DMS79 (cell line): ENCODE results near the gene RGS12.
"Not testable (repeated sequence)": the region's sequence is repeated elsewhere in the genome, so short reads cannot be mapped to it uniquely, and the experiment has no call there.

Source experiments
- DNase-seq: peaks from one replicate; lab custom pipeline; 2025; lab: John Stamatoyannopoulos, UW

RGS12 gene

DNA sequence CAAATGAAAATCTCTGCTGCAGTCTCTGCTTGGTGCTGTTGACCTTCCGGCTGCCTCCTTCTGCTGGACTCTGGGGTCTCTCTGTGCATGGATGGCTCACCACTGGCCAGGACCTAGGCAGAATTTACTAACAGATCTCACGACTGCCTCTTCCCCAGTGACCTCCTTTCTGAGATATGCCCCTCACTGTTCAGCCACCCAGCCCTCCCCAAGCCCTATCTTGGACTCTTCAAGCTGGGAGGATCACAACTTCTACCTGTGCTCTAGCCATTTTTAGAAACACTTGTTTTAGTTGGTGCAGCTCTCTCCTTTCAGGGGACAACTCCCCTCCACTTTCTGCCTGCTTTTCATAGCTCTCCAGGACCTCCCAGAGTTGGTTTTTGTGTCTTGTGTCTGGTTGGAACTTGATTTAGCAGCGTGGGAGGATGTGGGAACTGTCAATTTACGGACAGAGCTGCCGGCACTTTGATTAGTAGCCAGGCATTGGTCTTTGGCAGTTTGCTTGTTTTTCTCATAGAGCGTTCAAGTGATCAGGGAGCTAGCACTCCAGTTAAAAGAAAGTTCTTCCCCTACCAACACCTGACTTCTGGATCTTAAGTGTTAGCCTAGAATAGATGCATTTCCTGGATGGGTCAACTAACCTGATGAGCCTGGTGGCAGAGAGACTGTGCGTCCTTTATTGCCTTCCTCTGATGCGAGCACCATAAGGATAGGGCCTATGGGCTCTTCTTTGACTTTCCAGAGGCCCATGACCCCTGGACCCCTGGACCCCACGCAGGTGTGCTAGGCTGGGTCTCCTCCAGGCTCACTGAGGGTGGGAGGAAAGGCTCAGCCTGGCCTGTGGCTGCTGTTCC lies 6.5 kb downstream of the RGS12 start:
- no peak for DNase-seq

GRCh38 chr4:3299976-3300671 lies 7.3 kb downstream of the RGS12 start:
- no peak for DNase-seq

DNA sequence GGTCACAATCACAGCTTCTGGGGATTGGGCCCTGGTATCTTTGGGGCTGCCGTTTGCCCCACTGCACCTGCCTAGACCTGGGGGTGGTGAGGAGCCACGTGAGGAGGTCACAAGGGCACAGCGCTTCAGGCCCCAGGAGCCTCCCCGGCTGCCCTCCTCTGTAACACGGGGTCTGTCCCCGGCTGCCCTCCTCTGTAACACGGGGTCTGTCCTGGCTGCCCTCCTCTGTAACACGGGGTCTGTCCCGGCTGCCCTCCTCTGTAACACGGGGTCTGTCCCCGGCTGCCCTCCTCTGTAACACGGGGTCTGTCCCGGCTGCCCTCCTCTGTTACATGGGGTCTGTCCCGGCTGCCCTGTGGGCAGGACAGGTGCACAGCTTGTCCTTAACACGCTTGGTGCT lies 8.1 kb downstream of the RGS12 start:
- DNase-seq = not testable (repeated sequence)

DNA sequence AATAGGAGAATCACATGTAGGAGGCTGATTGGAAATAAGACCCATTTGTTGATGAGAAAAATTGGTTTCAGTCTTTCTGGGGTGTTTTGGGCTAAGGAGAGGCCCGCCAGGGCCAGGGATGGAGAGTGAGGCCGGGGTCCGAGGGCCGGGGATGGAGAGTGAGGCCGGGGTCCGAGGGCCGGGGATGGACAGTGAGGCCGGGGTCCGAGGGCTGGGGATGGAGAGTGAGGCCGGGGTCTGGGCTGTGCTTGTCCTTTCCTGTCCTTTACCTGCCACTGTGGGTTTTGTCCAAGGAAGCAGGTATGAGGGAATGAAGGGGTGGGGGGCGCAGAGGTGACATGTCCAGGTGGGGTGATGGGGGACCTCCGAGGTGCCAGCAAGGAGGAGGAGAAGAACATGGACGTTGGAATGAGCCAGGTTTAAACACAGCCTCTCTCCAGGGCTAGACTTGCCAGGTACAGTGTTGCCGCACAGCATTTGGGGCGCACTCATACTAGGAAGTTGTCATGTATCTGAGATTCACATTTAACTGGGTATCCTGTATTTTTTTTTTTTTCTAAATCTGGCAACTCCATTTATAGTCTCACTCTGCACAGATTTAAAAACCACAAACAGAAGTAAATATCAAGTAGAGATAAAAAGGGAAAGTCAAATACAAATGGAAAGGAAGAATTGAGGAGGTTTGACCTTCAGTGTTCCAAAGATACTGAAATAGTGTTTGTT lies 8.8 kb downstream of the RGS12 start:
- no peak for DNase-seq

DNA sequence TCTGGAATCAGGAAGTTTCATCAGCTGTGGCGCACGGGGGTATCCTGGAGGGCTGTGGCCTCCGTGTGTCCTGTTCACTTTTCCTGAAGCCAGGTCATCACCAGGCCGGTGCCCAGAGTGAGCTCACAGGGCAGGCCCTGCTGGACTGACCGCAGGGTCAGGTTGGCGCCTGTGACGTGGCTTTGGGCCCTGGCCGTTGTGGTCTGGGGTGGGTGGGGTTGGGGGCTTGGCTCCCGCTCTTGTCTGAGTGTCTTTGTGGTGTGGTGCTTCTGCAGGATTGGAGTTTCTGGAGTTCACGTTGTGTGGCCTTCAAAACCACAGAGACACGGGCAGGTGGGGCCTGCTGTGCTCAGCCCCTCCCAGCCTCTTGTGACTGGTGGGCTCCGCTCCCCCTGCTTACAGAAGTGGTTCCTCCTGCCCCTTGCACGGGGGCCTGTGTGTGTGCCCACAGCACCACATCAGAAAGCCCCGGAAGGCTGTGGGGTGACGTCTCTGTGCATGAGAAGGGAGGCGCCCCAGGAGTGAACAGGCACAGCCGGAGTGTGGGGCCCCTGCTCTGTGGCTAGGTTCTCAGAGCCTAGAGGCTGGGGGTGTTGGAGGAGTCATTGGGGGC lies 9.5 kb downstream of the RGS12 start:
- DNase-seq = no peak

- DNase-seq = no peak
Observed at GRCh38 chr4:3302786-3303564, 10.2 kb downstream of the RGS12 start.

DNA sequence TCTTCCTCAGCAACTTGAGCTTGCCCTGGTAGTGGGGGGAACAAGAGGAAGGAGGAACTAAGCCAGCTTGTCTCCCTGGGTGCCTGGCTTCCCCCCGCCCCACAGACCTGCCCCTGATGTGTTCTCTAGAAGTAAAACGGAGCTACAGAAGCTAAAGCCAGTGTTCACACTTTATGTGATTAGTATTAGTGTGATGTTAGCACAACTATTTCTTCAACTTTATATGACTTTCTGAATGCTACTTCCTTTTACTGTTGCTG lies 10.7 kb downstream of the RGS12 start:
- DNase-seq = no peak

GRCh38 chr4:3303923-3304710 lies 11.3 kb downstream of the RGS12 start:
- DNase-seq = no peak

DNA sequence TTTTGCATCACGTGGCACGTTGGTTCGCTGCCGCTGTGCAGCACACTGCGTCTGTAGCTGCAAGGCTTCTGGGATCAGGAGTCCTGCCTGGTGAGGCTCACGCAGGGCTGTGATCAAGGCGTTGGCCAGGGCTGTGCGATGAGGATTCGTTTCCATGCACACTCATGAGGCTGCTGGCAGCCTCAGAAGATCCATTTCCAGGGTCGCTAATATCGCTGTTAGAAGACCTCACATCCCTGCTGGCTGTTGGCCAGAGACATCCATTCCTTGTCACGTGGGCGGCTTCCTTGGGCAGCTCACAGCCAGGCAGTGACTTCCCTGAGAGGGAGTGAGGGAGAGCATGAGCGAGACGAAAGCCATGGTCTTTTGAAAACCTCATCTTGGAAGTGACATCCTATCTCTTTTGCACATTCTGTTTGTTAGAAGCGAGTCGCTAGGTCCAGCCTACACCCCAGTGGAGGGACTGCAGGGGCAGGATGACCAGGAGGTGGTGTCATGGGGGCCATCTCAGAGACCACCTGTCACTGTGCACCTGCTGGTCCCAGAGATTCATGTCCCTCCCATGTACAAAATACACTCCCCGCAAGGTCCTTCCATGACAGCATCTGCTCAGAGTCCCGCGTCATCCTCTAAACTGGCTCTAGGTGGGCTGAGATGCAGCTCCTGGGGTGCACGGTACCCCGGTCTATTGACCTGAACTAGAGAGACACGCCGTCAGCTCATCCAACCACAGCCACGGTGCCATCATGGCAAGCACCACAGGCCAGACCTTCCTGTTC lies 12.2 kb downstream of the RGS12 start:
- DNase-seq = no peak

DNA sequence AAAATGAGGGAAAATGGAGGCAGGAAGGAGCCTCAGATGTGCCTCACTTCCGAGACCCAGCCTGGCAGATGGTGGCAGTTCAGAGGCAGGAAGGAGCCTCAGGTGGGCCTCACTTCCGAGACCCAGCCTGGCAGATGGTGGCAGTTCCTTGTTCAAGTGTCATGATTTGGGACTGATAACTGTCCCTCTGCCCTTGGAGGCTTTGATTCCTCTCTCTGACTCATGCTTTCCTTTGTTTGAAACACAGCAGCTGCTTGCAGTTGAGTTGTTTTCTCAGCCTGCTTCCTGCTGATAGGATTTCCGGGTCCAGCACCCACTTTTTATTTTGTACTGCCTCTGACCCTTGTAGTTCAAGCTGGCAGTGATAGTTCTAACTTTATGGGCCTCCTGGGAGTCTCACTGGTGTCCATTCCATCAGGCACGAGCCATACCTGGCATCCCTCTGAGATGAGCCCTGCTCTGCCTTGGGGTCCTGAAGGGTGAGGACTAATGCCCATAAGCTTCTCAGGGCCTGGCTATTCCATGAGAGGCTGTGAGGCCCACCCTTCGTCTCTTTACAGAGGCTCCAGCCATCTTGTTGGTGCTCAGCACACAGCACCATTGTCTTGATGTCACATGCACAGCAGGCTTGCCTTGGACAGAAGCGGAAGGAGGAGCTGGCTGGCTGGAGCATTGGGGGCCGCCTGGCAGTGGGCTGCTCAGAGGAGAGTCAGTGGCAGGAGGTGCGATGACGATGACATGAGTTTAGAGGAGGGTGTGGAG lies 13.0 kb downstream of the RGS12 start:
- no peak for DNase-seq

GRCh38 chr4:3306450-3306849 lies 13.6 kb downstream of the RGS12 start:
- no peak for DNase-seq

DNA sequence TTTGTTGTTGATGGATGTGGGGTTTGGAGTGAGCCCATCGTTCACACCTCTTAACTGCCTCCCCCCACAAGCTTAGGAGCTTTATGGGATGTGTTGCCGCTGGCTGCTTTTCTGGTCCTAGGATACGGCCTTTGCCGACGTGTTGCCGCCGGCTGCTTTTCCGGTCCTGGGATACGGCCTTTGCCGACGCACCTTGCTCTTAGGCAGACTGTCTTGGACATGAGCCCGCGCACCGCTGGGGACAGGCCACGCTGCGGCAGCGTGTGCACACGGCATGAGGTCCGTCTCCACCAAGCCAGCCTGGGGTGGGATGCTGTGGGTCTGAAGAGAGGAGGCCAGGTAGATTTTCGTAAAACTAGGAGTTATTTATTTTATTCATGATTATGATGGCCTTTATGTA lies 14.2 kb downstream of the RGS12 start:
- DNase-seq = no peak

- no peak for DNase-seq
Observed at GRCh38 chr4:3307486-3307885, 14.7 kb downstream of the RGS12 start.

- DNase-seq = no peak
Observed at GRCh38 chr4:3307891-3308575, 15.2 kb downstream of the RGS12 start.

DNA sequence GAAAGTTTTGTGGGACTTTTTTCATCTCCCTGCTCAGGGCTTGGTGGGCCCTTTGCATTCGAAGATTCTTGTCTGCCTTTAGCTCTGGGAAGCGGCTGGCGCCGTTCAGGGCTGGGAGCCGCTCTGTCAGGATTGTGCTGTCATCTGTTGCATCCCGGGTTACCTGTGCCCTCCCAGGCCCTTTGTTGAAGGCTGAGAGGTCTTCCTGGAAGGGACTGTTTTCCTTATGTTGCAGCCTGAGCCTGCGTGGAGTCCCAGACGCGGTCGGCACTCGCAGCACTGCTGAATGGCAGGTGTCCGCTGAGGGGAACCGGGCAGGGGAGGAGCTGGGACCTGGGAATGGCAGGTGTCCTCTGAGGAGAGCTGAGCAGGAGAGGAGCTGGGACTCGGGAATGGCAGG lies 15.9 kb downstream of the RGS12 start:
- DNase-seq = no peak

DNA sequence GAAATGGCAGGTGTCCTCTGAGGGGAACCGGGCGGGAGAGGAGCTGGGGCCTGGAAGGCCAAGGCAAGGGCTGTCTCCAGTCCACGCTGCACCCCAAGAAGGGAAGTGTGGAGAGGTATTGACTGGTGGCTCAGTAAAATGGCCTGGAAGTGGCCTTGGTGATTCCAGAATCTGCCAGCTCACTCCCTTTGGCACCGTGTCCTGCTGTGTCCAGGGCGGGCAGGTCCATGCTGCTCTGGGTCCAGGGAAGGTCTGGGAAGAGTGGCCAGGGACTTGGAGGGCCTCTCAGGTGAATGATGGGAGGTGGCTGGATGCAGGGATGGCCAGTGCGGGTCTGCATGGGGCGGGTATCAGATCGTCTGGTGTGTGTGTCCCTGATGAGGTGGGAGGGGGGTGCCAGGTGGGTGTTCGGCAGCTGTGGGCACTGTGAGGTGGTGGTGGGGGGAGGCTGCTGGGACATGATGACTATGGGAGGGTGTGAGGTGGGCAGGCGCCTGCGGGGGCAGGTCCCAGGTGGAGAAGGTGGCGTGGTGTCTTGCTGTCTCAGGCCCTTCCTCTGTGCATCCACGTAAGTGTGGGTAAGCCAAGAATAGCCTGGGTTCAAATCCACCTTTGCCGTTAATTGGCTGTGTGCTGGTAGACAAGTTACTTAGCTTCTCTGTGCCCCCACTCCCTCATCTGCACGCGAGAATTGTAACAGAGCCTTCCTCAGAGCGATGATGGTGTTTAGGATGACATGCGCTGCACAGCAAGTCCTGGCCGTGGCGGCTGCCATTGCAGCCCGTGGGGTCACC lies 17.7 kb downstream of the RGS12 start:
- DNase-seq = no peak

DNA sequence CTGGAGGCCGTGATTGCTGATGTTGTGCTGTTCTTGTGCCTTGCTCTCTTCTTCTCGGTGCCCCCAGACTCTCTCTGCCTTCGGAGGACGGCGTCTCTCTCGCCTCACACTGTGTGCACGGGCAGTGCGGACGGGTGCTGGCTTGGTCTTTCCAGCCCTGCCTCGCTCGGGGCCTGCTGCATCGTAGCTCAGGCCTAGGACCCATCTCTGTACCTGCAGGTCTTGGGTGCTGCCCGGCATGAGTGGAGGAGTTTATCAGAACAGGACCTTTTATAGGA lies 18.2 kb downstream of the RGS12 start:
- no peak for DNase-seq

DNA sequence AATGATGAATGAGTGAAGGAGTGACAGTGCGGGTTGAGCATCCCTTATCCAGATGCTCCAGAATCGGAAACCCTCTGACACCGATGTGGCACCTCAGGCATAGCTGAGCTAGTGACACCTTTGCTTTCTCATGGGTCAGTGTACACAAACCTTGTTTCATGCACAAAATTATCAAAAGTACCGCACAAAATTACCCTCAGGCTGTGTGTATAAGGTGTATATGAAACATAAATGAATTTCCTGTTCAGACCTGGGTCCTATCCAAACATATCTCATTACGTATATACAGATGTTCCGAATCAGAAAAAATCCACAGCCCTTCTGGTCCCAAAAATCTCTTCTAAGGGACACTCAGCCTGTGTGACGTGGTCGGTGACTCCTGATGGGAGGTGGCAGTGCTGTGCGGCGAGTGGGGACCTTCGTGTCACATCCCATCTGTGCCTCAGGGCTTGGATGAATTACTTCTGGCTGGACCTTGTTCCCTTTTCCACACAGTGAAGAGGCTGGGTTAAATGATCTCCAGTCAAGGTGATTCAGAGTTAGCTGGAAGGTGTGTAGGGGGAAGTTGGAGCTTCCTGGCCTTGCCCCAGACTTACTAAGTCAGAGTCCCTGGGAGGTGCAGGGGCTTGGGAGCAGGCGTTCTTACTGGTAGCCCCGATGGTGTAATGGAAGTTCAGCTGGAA lies 18.8 kb downstream of the RGS12 start:
- no peak for DNase-seq
